ENCODE measurements around the gene PKNOX2.

GRCh38 chr11:125426818-125427528 lies 262.4 kb downstream of the PKNOX2 start:
- no peak for TF ChIP-seq CTCF (IDR thresholded peaks at IDR 0.05)
- no peak for TF ChIP-seq POLR2A (IDR thresholded peaks at IDR 0.05)
- no peak for TF ChIP-seq POLR2AphosphoS5 (IDR thresholded peaks at IDR 0.05)

Data from sigmoid colon (tissue), 4 donors.